Stimulated activated CD8-positive, alpha-beta memory T cell treated with anti-CD3 and anti-CD28 coated beads, Interleukin-4, amount 100 ng/mL, for 1 hour (primary cell): ENCODE results near the gene TRMT11.

ENCODE experiments used
- DNase-seq, 2 donors: peaks; one replicate each; pipeline ENCODE4 v3.0.0-alpha.2; 2020; ENCODE audit warnings: low read depth in 2 of 2, low spot score in 1 of 2

Gene TRMT11

DNA sequence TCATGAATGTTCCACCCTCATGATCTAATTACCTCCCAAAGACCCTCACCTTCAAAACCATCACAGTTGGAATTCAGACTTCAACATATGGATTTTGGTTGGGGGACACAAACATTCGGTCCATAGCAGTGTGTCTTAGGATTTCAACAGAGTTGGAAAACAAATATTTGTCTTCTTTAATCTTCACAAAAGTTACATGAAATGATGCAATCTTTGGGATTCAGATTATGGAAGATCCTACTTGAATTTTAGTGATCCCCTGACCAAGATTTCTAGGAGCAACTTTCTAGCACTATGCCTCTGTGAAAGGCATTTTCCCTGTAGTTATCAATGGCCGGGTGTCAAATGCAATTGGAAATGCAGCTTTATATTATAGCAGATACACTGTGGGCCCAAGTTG lies 86.5 kb downstream of the TRMT11 start:
- no peak for DNase-seq

DNA sequence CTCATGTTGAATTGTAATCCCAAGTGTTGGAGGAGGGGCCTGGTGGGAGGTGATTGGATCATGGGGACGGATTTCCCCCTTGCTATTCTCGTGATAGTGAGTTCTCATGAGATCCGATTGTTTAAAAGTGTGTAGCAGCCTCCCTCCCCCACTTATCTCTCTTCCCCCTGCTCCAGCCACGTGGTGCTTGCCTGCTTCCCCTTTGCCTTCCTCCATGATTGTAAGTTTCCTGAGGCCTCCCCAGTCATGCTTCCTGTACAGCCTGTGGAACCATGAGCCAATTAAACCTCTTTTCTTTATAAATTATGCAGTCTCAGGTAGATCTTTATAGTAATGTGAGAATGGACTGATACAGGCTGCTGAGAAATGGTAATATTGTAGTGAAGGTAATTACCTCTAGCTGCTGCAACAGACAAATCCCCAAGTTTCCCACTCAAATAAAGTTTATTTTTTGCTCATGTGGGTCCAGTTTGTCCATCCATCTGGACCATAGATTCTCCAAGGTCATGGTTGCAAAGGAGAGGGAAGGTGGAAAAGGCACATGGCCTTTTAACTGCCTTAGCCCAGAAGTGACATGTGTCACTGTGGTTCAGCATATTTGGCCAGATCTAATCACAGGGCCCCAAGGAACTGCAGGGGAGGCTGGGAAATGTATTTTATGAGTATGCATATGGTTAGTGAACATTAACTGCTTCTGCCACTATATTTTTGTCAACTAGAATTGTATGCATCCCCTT lies 89.2 kb downstream of the TRMT11 start:
- DNase-seq = no peak

GRCh38 chr6:126076992-126077664 lies 90.8 kb downstream of the TRMT11 start:
- DNase-seq = no peak

- no peak for DNase-seq
These were observed 91.8 kb downstream of the TRMT11 start for GRCh38 chr6:126077810-126078776.

DNA sequence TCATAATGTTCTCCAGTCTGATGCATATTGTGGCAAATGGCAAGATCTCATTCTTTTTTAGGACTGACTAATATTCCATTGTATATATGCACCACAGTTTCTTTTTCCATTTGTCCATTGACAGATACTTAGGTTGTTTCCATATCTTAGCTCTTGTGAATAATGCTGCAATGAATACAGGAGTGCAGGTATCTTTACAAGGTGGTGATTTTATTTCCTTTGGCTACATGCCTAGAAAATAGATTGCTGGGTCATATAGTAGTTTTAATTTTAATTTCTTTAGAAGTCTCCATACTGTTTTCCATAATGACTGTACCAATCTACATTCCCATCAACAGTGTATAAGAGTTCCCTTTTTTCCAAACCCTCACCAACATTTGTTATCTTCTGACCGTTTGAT lies 97.5 kb downstream of the TRMT11 start:
- no peak for DNase-seq

- DNase-seq = no peak
These were observed 100.2 kb downstream of the TRMT11 start for GRCh38 chr6:126086560-126086959.
